Measurements from ENCODE around the gene DENND4C. TPM values are rescaled to one million over a fixed set of nuclear protein-coding genes. Genes with fewer than 3 reads are reported as not detected.

Gene DENND4C
- total RNA-seq, 1 donor from 2014 or later = 34.5 TPM

DNA sequence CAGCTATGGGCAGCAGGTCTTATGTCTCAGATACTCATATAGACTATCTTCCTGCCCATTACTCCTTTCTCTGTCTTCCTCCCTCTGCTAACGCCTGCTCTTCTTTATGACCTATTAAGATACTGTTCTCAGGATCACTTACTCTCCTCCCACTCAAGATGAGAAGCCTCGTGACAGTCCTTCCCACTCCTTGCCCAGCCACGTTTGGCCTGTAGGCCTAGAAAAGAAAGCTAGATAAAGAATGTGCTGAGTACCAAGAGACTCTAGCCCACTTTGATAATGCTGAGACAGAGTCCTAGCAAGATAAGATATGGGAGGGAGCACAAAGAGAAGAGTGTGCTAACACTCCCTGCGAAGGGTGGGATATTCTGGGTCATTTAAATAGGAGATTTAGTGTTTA lies 6.8 kb upstream of the DENND4C start:
- Mint-ChIP-seq H3K27ac (ENCODE audit: unreplicated experiment) (no peak overlapping the region), H3K4me1 (ENCODE audit: low read depth, unreplicated experiment) (no peaks in the 10 kb centered on the region), H3K27me3 (ENCODE audit: unreplicated experiment) (no peaks in the 10 kb centered on the region), H3K4me3 (ENCODE audit: unreplicated experiment) (no peak overlapping the region), H3K9me3 (ENCODE audit: unreplicated experiment) (peaks cover 2% of the 10 kb centered on the region), H3K36me3 (ENCODE audit: unreplicated experiment) (no peaks in the 10 kb centered on the region)
- no peak for DNase-seq
- TF ChIP-seq, protein P1, sequence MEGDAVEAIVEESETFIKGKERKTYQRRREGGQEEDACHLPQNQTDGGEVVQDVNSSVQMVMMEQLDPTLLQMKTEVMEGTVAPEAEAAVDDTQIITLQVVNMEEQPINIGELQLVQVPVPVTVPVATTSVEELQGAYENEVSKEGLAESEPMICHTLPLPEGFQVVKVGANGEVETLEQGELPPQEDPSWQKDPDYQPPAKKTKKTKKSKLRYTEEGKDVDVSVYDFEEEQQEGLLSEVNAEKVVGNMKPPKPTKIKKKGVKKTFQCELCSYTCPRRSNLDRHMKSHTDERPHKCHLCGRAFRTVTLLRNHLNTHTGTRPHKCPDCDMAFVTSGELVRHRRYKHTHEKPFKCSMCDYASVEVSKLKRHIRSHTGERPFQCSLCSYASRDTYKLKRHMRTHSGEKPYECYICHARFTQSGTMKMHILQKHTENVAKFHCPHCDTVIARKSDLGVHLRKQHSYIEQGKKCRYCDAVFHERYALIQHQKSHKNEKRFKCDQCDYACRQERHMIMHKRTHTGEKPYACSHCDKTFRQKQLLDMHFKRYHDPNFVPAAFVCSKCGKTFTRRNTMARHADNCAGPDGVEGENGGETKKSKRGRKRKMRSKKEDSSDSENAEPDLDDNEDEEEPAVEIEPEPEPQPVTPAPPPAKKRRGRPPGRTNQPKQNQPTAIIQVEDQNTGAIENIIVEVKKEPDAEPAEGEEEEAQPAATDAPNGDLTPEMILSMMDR (IDR thresholded peaks at IDR 0.05; ENCODE audit: partially characterized antibody, unreplicated experiment) = no peak

DNA sequence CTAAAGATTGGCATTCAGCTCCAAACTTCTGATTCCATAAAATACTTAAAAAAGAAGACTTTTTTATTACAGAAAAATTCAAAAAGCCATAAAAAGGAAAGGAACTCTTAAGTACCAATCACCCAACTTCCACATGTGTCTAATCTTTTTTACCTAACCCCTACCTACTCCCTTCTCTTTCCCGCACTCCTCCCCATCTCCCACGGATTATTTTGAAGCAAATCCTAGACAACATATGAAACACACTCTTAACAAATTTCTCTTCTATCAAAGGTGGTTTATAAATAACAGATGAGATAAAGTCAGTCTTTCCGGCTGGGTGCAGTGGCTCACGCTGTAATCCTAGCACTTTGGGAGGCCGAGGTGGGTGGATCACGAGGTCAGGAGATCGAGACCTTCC lies 5.9 kb upstream of the DENND4C start:
- no peak overlapping the region for H3K4me3 Mint-ChIP-seq (ENCODE audit: unreplicated experiment)
- TF ChIP-seq, protein P1 (IDR thresholded peaks at IDR 0.05; ENCODE audit: partially characterized antibody, unreplicated experiment) = no peak

DNA sequence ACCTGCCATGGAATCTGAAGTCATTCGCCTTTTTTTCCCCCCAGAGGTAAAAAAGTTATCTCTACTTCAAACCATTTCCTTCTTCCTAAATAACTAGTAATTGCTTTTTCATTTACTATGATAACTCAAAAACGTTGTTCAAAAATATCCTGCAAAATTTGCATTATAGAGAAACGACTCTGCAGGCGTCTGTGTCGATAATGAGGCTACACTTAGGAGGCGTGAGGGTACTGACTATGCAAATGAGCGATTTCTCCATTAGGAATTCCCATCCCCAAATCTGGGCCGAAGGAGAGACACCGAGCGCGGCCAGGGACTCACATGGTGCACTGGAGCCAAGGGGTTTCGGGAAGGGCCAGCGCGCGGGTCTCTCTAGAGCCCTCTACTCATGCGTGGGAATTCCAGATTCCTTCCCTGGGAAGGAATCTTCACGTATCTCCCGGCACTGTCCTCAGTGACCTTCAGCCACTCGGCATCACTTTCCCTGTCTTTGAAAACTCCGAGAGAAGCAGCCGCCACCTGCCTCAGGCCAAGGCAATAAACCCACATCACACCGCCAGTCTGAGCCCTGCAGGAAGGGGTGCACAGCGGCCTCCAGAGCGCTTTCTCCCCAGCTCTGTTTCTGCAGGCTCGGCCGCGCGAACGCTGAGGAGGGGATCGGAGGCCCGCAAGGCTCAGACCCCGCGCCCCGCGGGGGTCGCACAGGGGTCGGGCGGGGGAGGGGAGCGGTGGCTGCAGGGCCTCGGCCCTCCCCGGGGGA lies 718 bp upstream of the DENND4C start:
- H3K27ac Mint-ChIP-seq (ENCODE audit: unreplicated experiment) = peak overlapping the region; percentile 79
- H3K36me3 Mint-ChIP-seq (ENCODE audit: unreplicated experiment) = no peaks in the 10 kb centered on the region
- peaks cover 6% of the 10 kb centered on the region for H3K4me1 Mint-ChIP-seq (ENCODE audit: low read depth, unreplicated experiment)
- peak; percentile 77 for DNase-seq
- TF ChIP-seq, protein P1 (IDR thresholded peaks at IDR 0.05; ENCODE audit: partially characterized antibody, unreplicated experiment) = no peak
- H3K4me3 Mint-ChIP-seq (ENCODE audit: unreplicated experiment) = peak overlapping the region; percentile 89
- peaks cover 6% of the 10 kb centered on the region for H3K9me3 Mint-ChIP-seq (ENCODE audit: unreplicated experiment)
- peaks cover 2% of the 10 kb centered on the region for H3K27me3 Mint-ChIP-seq (ENCODE audit: unreplicated experiment)

More for the DNA sequence above, 5.9 kb upstream of the DENND4C start:
- DNase-seq = no peak
- peaks cover 3% of the 10 kb centered on the region for H3K4me1 Mint-ChIP-seq (ENCODE audit: low read depth, unreplicated experiment)
- H3K27ac Mint-ChIP-seq (ENCODE audit: unreplicated experiment) = no peak overlapping the region
- H3K27me3 Mint-ChIP-seq (ENCODE audit: unreplicated experiment) = peaks cover 1% of the 10 kb centered on the region
- peaks cover 6% of the 10 kb centered on the region for H3K9me3 Mint-ChIP-seq (ENCODE audit: unreplicated experiment)
- no peaks in the 10 kb centered on the region for H3K36me3 Mint-ChIP-seq (ENCODE audit: unreplicated experiment)

DNA sequence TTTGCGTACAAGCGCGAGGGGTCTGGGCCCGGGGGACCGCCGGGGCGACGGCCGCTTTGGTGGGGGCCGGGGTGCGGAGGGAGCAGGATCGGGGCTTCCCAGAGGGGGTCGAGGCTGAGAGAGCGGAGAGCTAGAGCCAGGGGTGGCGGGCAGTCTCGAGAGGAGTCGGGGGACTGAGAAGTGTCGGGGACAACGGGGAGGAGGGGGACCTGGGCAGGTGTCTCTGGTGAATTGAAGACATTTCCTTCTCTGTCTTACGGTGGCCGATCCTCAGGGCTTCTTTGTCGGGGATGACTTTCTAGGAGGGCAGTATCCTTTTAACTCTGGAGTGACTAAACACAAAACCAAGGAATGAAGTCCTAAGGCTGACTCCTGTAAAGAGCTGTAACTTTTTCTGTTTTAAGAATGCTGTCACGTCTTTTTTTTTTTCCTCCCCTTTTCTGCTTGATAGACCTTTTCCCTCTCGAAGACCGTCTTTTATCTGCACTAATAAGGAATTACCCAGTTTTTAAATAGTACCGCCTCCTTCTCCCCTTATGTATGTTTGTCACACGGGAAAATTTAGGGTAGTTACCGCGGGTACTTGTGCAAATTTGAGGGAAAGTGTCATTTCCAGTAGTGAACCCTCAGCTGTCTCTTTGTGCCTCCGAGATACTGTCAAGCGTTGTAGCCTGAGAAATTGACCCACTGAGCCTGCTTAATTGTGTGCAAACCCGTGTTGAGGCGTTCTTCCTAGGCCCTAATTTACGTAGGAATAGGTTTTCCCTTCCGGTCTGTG lies 822 bp downstream of the DENND4C start:
- DNase-seq = no peak
- peaks cover 2% of the 10 kb centered on the region for H3K27me3 Mint-ChIP-seq (ENCODE audit: unreplicated experiment)
- H3K36me3 Mint-ChIP-seq (ENCODE audit: unreplicated experiment) = no peaks in the 10 kb centered on the region
- H3K27ac Mint-ChIP-seq (ENCODE audit: unreplicated experiment) = no peak overlapping the region
- H3K4me3 Mint-ChIP-seq (ENCODE audit: unreplicated experiment) = no peak overlapping the region
- H3K9me3 Mint-ChIP-seq (ENCODE audit: unreplicated experiment) = peaks cover 6% of the 10 kb centered on the region
- TF ChIP-seq, protein P1 (IDR thresholded peaks at IDR 0.05; ENCODE audit: partially characterized antibody, unreplicated experiment) = no peak
- peaks cover 6% of the 10 kb centered on the region for H3K4me1 Mint-ChIP-seq (ENCODE audit: low read depth, unreplicated experiment)

All from glutamatergic neuron (in vitro differentiated cells).